HG02884 (cell line): ENCODE data around the gene MEX3A.
A peak's percentile ranks its signal among the peaks of the same experiment; 100 is the strongest.
"Not testable (repeated sequence)": the region's sequence is repeated elsewhere in the genome, so short reads cannot be mapped to it uniquely, and the experiment has no call there.

ENCODE experiments used
- ATAC-seq: cut with Tn5 transposase; IDR thresholded peaks from one replicate; pipeline ENCODE4 v1.9.1; 2021; ENCODE audit warnings: mild to moderate bottlenecking, moderate library complexity; ENCODE audit not compliant: unreplicated experiment

MEX3A gene

DNA sequence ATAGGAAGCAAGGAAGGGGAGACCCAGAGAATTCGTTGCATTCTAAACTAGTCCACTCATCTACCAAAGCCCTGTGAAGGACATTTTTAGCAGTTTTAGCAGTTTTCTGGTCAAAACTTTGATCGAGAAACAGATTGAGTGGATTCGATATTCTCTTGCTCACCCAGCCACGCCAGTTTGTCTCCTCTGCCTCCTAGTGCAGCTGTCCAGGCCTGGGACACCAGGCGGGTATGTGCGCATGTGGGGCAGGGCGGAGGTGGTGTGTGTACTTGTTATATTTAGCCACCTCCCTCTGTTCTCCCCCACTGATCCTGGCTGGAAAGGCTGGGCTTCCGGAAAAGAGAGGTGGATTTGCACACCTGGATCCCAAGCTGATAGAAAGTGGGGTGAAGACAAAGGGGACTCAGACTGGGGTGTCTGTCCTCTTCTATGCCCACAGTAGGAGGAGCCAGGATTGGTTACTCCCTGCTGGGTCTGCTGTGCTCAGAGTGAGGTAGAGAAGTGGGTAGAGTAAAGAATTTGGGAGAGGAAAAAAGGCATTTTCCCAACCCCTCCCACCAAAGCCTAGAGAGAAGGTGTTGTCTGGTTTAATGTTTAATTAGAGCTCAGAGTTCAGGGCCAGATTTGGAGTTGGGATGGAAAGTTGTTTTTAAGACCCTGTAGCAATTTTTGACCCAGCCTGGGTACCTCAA, 36.1 kb upstream of the MEX3A start:
- no peak for ATAC-seq

DNA sequence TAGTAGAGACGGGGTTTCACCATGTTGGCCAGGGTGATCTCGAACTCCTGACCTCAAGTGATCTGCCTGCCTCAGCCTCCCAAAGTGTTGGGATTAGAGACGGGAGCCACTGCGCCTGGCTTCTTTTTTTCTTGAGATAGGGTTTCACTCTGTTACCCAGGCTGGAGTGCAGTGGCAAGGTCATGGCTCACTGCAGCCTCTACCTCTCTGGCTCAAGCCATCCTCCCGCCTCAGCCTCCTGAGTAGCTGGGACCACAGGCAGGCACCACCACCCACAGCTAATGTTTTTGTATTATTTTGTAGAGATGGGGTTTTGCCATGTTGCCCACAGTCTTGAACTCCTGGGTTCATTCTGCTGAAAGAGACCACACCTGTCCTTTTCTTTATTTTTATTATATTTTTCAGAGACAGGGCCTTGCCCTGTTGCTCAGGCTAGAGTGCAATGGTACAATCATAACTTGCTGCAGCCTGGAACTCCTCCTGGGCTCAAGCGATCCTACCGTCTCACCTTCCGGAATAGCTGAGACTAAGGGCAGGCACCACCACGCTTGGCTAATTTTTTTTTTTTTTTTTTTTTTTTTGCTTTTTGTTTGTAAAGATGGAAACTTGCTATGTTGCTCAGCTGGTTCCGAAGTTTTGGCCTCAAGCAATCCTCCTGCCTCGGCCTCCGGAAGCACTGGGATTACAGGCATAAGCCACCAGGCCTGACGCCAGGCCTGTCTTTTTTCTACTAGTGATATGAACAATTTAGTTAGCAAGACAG, 35.3 kb upstream of the MEX3A start:
- no peak for ATAC-seq

DNA sequence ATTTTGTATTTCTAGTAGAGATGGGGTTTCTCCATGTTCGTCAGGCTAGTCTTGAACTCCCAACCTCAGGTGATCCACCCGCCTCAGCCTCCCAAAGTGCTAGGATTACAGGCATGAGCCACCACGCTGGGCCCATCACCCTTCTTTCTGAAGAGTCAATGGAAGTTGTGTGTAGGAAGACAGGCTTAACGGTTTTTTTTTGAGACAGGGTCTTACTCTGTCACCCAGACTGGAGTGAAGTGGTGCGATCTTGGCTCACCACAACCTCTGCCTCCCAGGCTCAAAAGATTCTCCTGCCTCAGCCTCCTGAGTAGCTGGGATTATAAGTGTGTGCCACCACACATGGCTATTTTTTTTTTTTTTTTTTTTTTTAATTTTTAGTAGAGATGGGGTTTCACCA, 34.5 kb upstream of the MEX3A start:
- not testable (repeated sequence) for ATAC-seq

DNA sequence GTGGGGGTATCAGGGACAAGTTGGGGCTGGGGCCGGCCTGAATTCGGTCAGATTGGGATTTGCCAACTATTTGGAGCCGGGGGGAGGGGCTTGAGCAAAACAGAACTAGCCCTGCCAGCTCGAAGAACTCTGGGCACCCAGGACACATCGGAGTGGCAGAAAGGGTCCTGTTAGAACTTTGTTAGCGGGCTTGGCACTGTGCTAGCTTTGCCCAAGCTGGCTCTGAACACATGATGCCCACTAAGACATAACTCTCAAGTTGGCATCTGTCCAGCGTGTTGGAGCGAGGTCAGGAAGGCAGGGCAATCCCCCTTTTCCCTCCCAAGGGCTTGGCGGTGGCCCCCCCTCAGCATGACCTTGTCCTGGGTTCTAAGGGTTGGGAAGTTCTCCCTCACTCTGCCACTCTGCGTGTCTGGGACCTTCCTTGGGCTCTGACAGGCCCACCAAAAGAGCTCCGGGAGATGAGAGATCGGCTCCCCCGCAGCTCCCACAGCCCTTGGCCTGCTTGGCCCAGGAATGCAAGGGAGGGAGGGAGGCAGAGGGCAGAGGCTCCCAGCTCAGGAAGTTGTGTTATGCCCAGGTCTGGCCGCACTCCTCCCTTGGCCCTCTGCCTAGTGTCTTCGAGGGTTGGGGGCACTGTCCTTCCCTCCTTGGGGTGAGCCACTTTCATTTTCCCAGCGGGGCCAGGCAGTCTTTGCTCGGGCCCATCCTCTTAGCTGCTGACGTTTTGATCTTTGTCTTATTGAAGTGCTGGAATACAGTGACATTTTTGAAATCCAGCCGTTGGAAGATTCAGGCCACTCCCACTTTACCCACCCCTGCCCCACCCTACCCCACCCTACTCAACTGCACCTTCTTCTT, 33.5 kb upstream of the MEX3A start:
- ATAC-seq = no peak

DNA sequence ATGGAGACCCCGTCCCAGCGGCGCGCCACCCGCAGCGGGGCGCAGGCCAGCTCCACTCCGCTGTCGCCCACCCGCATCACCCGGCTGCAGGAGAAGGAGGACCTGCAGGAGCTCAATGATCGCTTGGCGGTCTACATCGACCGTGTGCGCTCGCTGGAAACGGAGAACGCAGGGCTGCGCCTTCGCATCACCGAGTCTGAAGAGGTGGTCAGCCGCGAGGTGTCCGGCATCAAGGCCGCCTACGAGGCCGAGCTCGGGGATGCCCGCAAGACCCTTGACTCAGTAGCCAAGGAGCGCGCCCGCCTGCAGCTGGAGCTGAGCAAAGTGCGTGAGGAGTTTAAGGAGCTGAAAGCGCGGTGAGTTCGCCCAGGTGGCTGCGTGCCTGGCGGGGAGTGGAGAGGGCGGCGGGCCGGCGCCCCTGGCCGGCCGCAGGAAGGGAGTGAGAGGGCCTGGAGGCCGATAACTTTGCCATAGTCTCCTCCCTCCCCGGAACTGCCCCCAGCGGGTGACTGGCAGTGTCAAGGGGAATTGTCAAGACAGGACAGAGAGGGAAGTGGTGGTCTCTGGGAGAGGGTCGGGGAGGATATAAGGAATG, 32.8 kb upstream of the MEX3A start:
- no peak for ATAC-seq

DNA sequence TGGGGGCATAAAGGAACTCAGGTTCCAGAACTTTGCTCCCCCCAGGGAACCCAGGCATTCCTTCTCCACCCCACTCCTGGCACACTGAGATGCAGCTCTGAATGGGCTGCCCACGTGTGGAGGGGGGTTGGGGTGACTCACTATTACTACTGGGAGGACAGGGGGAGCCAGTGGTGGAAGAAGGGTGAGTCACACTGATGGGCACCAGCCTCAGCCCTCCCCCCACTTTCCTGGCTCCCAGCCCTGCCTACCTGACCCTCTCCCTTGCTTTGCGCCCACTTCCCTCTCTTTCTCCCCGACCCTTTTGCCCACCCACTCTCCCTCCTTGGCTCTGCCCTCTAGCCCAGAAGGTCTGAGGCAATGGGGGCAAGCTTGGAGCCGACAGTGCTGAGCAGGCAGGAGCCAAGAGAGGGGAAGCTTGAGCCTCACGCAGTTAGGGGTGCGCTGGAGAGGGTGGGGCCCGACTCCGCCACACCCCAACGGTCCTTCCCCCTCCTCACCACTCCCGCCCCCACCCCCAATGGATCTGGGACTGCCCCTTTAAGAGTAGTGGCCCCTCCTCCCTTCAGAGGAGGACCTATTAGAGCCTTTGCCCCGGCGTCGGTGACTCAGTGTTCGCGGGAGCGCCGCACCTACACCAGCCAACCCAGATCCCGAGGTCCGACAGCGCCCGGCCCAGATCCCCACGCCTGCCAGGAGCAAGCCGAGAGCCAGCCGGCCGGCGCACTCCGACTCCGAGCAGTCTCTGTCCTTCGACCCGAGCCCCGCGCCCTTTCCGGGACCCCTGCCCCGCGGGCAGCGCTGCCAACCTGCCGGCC, 32.0 kb upstream of the MEX3A start, which contains the start of gene LMNA:
LMNA (plus strand) TSS at position 611 of the 818 bp plus-strand sequence. CDS start 208 bp downstream, outside the sequence.
- ATAC-seq = peak; percentile 50

DNA sequence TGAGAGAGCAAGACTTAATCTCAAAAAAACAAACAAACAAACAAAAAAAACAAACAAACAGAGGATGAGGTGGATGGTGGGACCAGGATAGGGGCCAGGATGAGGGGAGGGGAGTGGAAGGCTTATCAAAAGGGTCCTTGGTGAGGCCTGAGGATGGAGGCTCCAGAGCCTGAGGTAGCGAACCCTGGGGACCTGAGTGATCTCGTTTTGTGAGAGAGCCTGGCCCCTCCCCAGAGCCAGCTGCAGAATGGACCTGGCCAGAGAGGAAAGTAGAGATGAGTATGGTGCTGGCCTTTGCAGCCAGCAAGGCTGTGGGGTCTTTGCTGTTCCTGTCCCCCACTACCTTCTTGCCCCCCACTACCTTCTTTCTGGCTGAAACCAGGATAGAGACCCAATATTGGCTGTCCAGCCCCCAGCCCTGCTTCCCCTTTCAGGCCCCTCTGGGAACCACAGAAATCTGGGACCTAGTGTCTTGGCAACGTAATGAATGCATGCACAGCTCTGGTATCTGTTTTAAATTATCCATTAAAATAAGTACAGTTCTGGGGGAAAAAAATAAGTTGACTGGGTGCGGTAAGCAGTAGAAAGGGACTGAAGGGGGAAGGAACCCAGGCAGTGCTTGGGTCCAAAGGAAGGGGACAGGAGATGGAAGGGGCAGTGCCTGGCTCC, 31.2 kb upstream of the MEX3A start:
- ATAC-seq = no peak

DNA sequence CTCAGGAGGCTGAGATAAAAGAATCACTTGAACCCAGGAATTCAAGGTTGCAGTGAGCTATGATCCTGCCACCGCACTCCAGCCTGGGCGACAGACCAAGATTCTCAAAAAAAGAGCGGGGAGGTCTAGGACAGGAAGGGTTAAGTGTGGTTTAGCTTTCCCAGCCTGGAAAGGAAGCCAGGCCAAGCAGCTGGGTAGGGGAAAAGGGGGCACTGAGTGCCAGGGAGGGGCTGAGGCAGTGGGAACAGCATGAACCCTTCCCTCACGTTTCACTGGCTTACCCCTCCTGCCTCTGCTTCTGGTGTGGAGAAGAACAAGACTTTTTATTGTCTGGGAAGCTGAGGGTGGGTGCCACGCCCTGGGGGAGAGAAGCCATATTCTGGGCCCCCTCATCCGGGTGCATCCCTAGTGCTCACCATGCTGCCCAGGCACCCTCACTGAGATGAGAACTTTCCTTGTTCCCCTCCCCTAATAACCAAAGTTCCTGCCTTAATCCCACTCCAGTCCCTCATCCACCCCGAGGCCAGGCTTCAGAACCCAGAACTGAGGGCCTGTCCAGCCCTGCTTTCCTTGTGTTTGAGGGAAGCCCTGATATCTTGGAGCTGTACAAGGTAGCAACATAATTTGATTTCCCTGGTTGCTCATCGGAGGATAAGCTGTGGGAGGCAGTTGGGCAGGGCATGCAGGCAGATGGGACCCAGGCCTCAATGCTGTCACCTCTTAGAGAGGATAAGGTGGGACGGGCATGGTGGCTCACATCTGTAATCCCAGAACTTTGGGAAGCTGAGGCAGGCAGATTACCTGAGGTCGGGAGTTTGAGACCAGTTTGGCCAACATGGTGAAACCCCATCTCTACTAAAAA, 30.2 kb upstream of the MEX3A start:
- ATAC-seq = no peak

DNA sequence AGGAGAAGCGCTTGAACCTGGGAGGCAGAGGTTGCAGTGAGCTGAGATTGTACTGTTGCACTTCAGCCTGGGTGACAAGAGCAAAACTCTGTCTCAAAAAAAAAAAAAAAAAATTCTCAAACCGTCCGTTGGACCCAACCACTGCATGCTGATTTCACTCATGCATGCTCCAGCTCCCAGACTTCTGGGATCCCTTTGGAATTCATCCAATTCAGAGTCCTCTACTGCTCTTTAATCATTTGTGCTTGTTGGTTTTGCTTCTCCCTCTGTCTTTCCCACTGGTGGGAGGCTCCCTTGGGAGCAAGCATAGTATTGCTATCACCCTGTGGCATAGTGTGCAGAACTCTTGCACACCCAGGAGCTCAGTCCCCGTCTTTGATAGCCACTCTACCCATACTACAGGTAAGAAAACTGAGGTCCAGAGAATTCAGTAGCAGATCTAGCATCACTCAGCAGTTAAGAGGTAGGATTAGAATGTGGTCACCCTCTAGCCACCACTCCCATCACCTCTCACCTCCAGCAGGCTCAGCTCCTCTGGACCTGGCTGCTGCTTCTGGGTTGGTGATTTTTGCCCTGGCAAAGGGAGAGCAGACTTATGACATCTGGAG, 29.2 kb upstream of the MEX3A start:
- ATAC-seq = no peak

DNA sequence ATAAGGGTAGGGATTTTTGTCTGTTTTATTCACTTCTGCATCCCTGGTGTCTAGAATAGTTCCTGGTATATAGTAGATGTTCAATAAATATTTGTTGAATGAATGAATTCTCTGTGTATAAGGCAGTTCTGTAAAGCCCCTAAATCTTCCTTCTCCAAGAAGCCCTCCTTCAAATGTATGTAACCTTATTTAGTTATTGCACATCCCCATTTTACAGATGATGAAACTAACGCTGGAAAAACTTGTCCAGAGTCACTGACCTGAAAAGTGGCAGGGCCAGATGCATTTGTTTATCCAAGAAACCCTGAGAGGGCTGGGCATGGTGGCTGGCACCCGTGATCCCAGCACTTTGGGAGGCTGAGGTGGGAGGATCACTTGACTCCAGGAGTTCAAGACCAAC, 28.0 kb upstream of the MEX3A start:
- ATAC-seq = no peak

DNA sequence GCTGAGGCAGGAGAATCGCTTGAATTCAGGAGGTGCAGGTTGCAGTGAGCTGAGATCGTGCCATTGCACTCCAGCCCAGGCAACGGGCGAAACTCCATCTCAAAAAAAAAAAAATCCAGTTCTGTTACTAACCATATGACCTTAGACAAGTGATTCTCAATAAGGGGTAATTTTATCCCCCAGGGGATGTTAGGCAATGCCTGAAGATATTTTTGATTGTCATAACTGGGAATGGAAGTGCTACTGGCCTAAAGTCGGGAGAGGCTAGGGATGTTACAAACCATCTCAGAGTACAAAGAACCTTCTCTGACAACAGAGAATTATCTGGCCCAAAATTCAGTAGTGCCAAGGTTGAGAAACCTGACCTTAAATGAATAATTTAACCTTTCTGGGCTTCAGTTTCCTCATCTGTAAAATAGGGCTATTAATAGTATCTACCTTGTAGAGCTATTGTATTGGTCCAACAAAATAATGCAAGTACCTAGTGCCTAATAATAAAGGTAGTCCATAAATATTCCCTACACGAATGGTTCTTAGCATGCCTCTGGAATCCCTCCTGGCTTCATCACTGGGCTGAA, 26.5 kb upstream of the MEX3A start:
- no peak for ATAC-seq

DNA sequence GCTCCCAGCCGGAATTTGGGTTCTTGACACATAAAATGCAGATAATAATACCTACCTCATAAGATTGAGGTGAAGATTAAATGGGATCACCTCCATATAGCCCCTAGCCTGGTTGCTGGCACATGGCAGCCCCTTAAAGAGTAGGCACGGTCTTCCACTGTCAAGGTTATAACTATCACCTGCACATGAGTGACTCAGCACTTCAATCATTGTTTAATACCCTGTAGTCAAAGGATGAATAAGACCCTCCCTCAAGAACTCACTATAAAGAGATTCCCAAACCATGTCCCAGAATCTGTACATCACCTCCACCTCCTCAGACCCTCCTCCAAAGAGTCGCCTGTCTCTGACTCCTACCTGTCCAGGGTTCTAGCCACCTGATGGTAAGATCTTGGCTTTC, 25.8 kb upstream of the MEX3A start:
- no peak for ATAC-seq

DNA sequence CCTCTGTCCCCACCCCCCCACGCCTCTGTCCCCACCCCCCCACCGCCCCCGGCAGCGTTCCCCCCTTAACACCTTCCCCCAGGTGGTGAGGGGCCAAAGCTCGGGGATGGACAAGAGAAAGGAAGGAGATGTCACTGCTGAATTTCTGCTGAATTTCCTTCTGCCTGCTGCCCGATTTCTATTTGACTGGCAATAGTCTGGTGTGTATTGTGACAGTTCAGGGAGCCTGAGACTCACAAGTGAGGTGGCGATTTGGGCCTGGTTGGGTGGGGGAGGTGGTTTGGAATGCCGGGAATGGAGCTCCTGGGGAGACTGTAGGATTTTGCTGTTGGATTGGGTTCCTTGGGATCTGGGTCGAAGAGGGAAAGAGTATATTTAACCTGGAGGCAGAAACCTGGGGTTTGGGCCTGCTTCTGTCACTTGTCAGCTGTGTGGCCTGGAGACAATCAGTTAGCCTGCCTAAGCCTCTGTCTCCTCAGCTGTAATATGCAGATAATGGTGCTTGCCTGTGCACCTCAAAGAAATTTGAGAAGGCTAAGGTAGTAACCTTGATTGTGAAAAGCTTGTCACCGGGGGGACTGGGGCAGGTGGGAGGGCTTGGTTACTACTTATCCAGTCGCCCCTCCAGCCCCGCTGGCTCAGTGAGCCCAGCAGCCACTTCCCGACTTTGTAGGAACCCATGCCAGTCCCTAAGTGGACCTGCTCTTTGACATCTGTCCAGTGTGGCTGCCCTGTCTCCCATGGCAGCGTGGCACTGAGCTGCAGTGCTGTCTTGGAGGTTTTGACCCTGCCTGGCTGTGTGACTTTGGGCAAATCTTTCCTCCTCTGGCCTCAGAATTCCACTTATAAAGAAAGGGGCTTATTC, 24.6 kb upstream of the MEX3A start:
- no peak for ATAC-seq

DNA sequence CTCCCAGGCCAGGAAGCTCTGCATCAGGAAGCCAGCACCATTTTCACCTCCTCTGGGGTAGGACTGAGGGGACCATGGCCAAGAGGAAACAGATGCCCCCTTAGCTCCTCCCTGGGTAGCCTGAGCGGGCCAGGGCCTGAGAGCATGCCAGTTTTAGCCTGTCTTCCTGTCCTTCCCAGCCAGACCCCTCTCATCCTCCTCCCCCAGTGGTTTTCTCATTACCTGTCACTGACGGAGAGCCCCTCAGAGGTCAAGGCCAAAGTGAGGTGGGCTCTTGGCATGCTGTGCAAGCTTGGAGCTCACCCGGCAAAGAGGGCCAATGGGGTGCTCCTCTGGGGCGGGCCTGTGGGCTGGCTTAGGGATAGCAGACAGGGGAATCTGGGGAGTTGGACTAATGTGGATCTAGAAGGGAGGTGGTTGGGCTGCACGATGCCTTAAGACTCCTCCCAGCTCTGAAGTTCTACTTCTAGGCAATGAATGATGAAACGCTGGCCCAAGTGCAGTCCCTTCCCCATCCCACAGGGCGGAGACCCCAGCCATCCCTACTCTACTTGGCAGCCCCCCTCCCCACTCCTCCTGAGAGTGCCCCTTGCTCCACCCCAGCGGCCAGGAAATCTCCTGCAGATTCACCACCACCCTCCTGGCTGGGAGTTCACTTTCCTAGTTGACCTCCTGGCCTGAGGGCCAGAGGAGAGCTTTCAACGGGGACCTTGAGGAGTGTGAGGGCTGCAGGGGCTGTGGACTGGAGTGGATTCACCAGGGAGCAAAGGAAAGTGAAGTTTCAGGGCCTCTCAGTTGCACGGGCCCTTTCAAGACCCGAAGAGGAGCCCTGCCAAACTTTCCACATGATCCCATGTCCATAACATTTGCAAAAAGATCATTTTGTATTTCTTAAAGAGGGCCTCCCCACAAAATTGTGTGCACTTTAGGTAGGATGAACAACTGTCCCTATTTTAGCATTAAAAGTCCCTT, 22.9 kb upstream of the MEX3A start:
- ATAC-seq = no peak

DNA sequence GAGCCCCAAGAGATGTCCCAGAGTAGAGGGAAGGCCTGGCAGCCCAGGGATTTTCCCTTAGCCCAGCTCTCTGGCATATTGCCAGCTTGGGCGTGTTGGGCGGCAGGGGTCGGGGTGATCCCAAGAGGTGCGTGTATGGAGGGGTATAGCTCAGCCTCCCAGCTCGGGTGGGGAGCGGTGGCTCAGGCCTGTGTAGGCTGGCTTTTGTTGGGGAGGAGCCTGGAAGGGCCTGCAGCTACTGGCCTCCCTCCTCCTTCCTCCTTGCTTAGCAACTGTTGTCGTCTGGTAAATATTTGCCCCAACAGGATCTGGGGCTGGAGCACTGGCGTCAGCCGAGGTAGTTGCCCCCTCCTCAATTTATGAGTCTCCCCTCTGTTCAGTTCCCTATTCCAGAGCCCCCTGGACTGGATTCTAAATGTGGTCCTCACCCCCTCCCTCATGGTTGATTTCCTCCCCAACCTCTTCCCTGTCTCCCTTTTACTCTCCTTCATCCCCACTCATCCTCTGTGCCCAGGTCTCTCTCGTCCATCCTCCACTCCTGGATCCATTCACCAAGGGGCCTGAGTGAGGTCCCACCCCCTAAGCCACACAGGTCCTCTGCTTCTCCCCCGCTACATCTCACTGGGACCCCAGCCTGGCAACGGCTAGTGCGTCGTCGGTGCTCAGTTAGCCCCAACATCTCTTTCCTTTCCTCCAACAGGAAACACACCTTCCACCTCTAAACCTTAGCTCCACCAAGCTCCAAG, 22.0 kb upstream of the MEX3A start:
- no peak for ATAC-seq
